OCI-LY3 (cell line): Measurements from ENCODE around the gene CARF.
"Not testable (repeated sequence)": the region's sequence is repeated elsewhere in the genome, so short reads cannot be mapped to it uniquely, and the experiment has no call there.

Source experiments
- H2AFZ ChIP-seq: fragments of 200-600, 300-600 bp; shearing (Covaris generic); 2 replicates; pipeline ENCODE4 v1.6.0; 2014; ENCODE audit warnings: antibody characterized with exemption, low read depth, low read length
- H3K27ac ChIP-seq: fragments of 200-600, 300-600 bp; sonication (generic); 2 replicates; pipeline ENCODE4 v1.5.1; 2014; ENCODE audit warnings: mild to moderate bottlenecking, low read length, moderate library complexity, mixed read lengths
- H3K27me3 ChIP-seq: fragments of 200-600, 300-600 bp; sonication (generic); 2 replicates; pipeline ENCODE4 v1.6.1; 2014; ENCODE audit warnings: low read depth, low read length, mixed read lengths
- H3K36me3 ChIP-seq: fragments of 200-600, 300-600 bp; sonication (generic); replicated peaks from 2 replicates; pipeline ENCODE3; 2014; ENCODE audit warnings: low read depth, low read length, mixed read lengths
- H3K4me1 ChIP-seq: fragments of 300-600, 200-600 bp; sonication (generic); 2 replicates; pipeline ENCODE4 v1.6.1; 2014; ENCODE audit warnings: low read length, mixed read lengths
- H3K4me2 ChIP-seq: fragments of 200-600, 300-600 bp; sonication (generic); 2 replicates; pipeline ENCODE4 v1.6.1; 2014; ENCODE audit warnings: low read length, mixed read lengths
- H3K4me3 ChIP-seq: fragments of 300-600, 200-600 bp; sonication (generic); 2 replicates; pipeline ENCODE4 v1.5.1; 2014; ENCODE audit warnings: antibody characterized with exemption, mild to moderate bottlenecking, low read length, moderate library complexity
- H3K79me2 ChIP-seq: fragments of 300-600, 200-600 bp; shearing (Covaris generic); 2 replicates; pipeline ENCODE4 v1.6.1; 2014; ENCODE audit warnings: mild to moderate bottlenecking, low read length, mixed read lengths
- H3K9ac ChIP-seq: fragments of 300-600, 200-600 bp; shearing (Covaris generic); 2 replicates; pipeline ENCODE4 v1.6.0; 2014; ENCODE audit warnings: mild to moderate bottlenecking, low read length, moderate library complexity
- H3K9me3 ChIP-seq: fragments of 200-600, 300-600 bp; shearing (Covaris generic); 2 replicates; pipeline ENCODE4 v1.6.1; 2014; ENCODE audit warnings: low read length, mixed read lengths; ENCODE audit not compliant: insufficient read depth
- H4K20me1 ChIP-seq: fragments of 200-600, 300-600 bp; sonication (generic); 2 replicates; pipeline ENCODE4 v1.6.1; 2016; ENCODE audit warnings: low read length, mixed read lengths; ENCODE audit not compliant: insufficient read depth
- EZH2phosphoT487 ChIP-seq: fragments of 200-600 bp; shearing (Covaris generic); IDR thresholded peaks from 2 replicates; pipeline ENCODE4 v1.6.1; 2018; ENCODE audit warnings: antibody characterized with exemption, mixed run types, low read depth
- TF ChIP-seq, protein P1 (sequence below): fragments of 200-600, 300-600 bp; sonication (generic); IDR thresholded peaks from 2 replicates; pipeline ENCODE4 v1.5.1; 2014; ENCODE audit warnings: antibody characterized with exemption, low read length, low read depth

The CARF gene

DNA sequence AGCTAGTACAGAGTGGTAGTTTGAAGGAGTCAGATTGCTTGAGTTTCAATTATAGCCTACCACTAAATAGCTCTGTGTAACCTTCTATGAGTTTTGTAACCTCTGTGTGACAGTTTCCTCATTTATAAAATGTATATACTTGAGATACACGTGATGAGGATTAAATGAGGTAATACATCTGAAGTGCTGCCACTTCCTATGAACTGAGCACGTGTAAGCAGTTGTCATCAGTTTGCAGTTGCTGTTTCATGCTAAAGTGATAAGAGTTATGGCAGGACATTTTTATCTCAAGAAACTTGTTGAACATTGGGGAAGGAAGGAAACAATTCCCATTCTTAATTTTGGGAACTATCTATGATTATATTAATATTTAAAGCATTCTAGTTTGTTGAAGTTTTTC, 38.5 kb downstream of the CARF start:
- Histone ChIP-seq H2AFZ (no peak overlapping the region), H4K20me1 (no peaks in the 10 kb centered on the region), H3K27ac (no peak overlapping the region), H3K9me3 (no peaks in the 10 kb centered on the region), H3K27me3 (no peaks in the 10 kb centered on the region), H3K9ac (no peak overlapping the region), H3K4me1 (no peaks in the 10 kb centered on the region), H3K4me3 (no peak overlapping the region), H3K79me2 (no peaks in the 10 kb centered on the region), H3K36me3 (no peaks in the 10 kb centered on the region), H3K4me2 (no peak overlapping the region)
- TF ChIP-seq, protein P1, sequence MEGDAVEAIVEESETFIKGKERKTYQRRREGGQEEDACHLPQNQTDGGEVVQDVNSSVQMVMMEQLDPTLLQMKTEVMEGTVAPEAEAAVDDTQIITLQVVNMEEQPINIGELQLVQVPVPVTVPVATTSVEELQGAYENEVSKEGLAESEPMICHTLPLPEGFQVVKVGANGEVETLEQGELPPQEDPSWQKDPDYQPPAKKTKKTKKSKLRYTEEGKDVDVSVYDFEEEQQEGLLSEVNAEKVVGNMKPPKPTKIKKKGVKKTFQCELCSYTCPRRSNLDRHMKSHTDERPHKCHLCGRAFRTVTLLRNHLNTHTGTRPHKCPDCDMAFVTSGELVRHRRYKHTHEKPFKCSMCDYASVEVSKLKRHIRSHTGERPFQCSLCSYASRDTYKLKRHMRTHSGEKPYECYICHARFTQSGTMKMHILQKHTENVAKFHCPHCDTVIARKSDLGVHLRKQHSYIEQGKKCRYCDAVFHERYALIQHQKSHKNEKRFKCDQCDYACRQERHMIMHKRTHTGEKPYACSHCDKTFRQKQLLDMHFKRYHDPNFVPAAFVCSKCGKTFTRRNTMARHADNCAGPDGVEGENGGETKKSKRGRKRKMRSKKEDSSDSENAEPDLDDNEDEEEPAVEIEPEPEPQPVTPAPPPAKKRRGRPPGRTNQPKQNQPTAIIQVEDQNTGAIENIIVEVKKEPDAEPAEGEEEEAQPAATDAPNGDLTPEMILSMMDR: no peak
- TF ChIP-seq EZH2phosphoT487: no peak

DNA sequence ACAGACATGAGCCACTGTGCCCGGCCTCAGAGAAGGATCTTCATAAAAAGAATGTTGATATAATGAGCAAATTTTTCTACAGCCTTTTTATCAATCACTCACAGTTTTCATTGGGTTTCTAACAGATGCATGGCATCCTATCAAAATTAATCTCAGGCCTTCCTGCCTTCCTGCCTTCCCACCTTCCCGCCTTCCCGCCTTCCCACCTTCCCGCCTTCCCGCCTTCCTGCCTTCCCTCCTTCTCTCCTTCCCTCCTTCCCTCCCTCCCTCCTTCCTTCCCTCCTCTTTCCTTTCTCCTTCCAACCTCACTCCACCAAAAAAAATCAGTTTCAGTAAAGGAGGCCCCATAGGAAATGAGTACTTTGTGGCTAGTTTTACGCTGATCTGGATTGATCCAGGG, 48.4 kb downstream of the CARF start:
- Histone ChIP-seq H3K4me2 (no peak overlapping the region), H3K36me3 (no peaks in the 10 kb centered on the region), H3K4me1 (peaks cover 8% of the 10 kb centered on the region), H3K27ac (no peak overlapping the region), H2AFZ (no peak overlapping the region), H3K27me3 (no peaks in the 10 kb centered on the region), H3K79me2 (no peaks in the 10 kb centered on the region), H4K20me1 (no peaks in the 10 kb centered on the region), H3K4me3 (no peak overlapping the region), H3K9ac (no peak overlapping the region), H3K9me3 (no peaks in the 10 kb centered on the region)
- TF ChIP-seq EZH2phosphoT487: no peak
- TF ChIP-seq, protein P1: no peak

DNA sequence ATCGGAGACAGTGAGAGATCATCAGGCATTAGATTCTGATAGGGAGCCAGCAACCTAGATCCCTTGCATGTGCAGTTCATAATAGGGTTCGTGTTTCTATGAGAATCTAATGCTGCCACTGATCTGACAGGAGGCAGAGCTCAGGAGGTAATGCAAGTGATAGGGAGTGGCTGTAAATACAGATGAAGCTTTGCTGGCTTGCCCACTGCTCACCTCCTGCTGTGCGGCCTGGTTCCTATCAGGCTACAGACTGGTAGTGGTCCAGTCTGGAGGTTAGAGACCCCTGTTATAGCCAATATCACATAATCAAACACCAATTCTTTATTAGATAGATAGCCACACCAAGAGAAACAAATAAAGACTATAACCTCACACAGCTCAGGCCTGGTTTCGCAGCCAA, 51.6 kb downstream of the CARF start:
- TF ChIP-seq EZH2phosphoT487: no peak
- TF ChIP-seq, protein P1: no peak
- peaks cover 17% of the 10 kb centered on the region for H3K4me1 ChIP-seq
- no peak overlapping the region for H3K4me3 ChIP-seq
- no peaks in the 10 kb centered on the region for H3K36me3 ChIP-seq
- H3K79me2 ChIP-seq: no peaks in the 10 kb centered on the region
- no peaks in the 10 kb centered on the region for H3K9me3 ChIP-seq
- H4K20me1 ChIP-seq: no peaks in the 10 kb centered on the region
- no peak overlapping the region for H3K9ac ChIP-seq
- no peaks in the 10 kb centered on the region for H3K27me3 ChIP-seq
- H3K27ac ChIP-seq: no peak overlapping the region
- no peak overlapping the region for H3K4me2 ChIP-seq
- H2AFZ ChIP-seq: no peak overlapping the region

DNA sequence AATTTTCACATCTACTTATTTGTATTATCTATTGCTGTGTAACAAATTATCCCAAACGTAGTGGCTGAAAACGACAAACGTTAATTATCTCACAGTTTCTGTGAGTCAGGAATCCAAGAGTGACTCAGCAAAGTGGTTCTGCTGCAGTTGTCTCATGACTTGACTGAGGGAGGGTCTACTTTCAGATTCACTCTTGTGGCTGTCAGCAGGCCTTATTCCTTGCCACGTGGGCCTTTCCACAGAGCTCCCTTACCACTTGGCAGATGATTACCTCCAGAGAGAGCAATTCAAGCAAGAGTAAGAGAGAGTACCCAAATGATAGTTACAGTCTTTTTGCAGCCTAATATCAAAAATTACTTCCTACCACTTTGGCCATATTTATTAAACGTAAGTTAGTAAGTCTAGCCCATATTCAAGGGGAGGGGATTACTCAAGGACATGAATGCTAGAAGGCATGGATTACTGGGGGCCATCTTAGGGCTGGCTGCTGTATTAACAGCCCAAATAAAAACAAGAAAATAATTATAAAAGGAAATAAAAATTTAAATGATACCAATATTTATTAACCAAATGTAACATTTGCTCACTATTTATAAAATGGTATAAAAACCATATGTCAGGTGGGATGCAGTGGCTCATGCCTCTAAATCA, 53.9 kb downstream of the CARF start:
- peaks cover 17% of the 10 kb centered on the region for H3K4me1 ChIP-seq
- H3K36me3 ChIP-seq: no peaks in the 10 kb centered on the region
- no peak overlapping the region; the same call in 1 of the 2 replicates for H2AFZ ChIP-seq
- peak overlapping the region; percentile 38; the same call in 1 of the 2 replicates for H3K9ac ChIP-seq
- peak overlapping the region; percentile 72 for H3K27ac ChIP-seq
- H3K4me3 ChIP-seq: peak overlapping the region; percentile 19; the same call in 1 of the 2 replicates
- no peaks in the 10 kb centered on the region for H4K20me1 ChIP-seq
- H3K4me2 ChIP-seq: peak overlapping the region; percentile 67
- H3K79me2 ChIP-seq: no peaks in the 10 kb centered on the region
- TF ChIP-seq EZH2phosphoT487: no peak
- TF ChIP-seq, protein P1: no peak
- no peaks in the 10 kb centered on the region for H3K9me3 ChIP-seq
- H3K27me3 ChIP-seq: no peaks in the 10 kb centered on the region

DNA sequence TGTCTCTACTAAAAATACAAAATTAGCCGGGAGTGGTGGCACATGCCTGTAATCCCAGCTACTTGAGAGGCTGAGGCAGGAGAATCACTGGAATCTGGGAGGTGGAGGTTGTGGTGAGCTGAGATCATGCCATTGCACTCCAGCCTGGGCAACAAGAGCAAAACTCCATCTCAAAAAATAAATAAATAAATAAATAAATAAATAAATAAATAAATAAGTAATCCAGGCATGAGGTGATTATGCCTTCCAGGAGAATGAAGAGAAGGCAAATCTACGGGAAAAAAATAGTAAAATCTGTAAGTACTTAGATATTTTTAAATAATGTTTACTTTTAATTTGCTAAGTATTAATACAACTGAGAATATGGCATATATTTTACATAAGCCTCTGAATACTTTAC, 57.3 kb downstream of the CARF start:
- H3K79me2 ChIP-seq, H3K9ac ChIP-seq, H3K36me3 ChIP-seq, H3K4me2 ChIP-seq, H4K20me1 ChIP-seq, H3K27me3 ChIP-seq, H3K27ac ChIP-seq, H3K4me3 ChIP-seq, H3K9me3 ChIP-seq, H2AFZ ChIP-seq: not testable (repeated sequence)
- H3K4me1 ChIP-seq: peaks cover 17% of the 10 kb centered on the region
